ENCODE data around the gene CCDC69. TPM values are rescaled to one million over a fixed set of nuclear protein-coding genes. Genes with fewer than 3 reads are reported as not detected.

CCDC69 gene
- total RNA-seq, 1 donor from 2014 or later, result 101 TPM

GRCh38 chr5:151216781-151217180, 7.1 kb downstream of the CCDC69 start:
- Histone ChIP-seq H3K4me1 (peaks cover under 1 to 10% of the 10 kb centered on the region in 2 donors), H3K36me3 (no peaks in the 10 kb centered on the region), H3K4me3 (no peak overlapping the region), H3K27ac (no peak overlapping the region), H3K27me3 (no peaks in the 10 kb centered on the region), H3K9me3 (no peaks in the 10 kb centered on the region)
- intact Hi-C loops (cut with DNase I), result no loop called here
- DNase-seq (ENCODE audit: low spot score in 2 of 2), result no peak
- TF ChIP-seq, protein P1, sequence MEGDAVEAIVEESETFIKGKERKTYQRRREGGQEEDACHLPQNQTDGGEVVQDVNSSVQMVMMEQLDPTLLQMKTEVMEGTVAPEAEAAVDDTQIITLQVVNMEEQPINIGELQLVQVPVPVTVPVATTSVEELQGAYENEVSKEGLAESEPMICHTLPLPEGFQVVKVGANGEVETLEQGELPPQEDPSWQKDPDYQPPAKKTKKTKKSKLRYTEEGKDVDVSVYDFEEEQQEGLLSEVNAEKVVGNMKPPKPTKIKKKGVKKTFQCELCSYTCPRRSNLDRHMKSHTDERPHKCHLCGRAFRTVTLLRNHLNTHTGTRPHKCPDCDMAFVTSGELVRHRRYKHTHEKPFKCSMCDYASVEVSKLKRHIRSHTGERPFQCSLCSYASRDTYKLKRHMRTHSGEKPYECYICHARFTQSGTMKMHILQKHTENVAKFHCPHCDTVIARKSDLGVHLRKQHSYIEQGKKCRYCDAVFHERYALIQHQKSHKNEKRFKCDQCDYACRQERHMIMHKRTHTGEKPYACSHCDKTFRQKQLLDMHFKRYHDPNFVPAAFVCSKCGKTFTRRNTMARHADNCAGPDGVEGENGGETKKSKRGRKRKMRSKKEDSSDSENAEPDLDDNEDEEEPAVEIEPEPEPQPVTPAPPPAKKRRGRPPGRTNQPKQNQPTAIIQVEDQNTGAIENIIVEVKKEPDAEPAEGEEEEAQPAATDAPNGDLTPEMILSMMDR (IDR thresholded peaks at IDR 0.05), result no peak

GRCh38 chr5:151215546-151215880, 8.4 kb downstream of the CCDC69 start:
- Histone ChIP-seq H3K4me1 (peaks cover 0 to 6% of the 10 kb centered on the region in 2 donors), H3K27me3 (no peaks in the 10 kb centered on the region), H3K36me3 (no peaks in the 10 kb centered on the region), H3K4me3 (no peak overlapping the region), H3K27ac (no peak overlapping the region), H3K9me3 (no peaks in the 10 kb centered on the region)
- TF ChIP-seq, protein P1 (IDR thresholded peaks at IDR 0.05), result no peak
- DNase-seq (ENCODE audit: low spot score in 2 of 2), result no peak
- intact Hi-C loops (cut with DNase I), result no loop called here

GRCh38 chr5:151214614-151215545, 9.0 kb downstream of the CCDC69 start:
- Histone ChIP-seq H3K36me3 (no peaks in the 10 kb centered on the region), H3K9me3 (no peaks in the 10 kb centered on the region), H3K27ac (peak overlapping the region; percentile 10 to 51), H3K27me3 (no peaks in the 10 kb centered on the region), H3K4me1 (peaks cover 0 to 6% of the 10 kb centered on the region in 2 donors), H3K4me3 (no peak overlapping the region)
- TF ChIP-seq, protein P1 (IDR thresholded peaks at IDR 0.05), result no peak
- intact Hi-C loops (cut with DNase I), result no loop called here
- peak in 1 of 2 donors; percentile 64 for DNase-seq (ENCODE audit: low spot score in 2 of 2)

- Histone ChIP-seq H3K36me3 (no peaks in the 10 kb centered on the region), H3K27me3 (no peaks in the 10 kb centered on the region), H3K4me3 (no peak overlapping the region), H3K9me3 (no peaks in the 10 kb centered on the region), H3K4me1 (peaks cover 0 to 6% of the 10 kb centered on the region in 2 donors), H3K27ac (peak overlapping the region; percentile 25 to 51)
- TF ChIP-seq, protein P1 (IDR thresholded peaks at IDR 0.05), result no peak
- peak; percentile 55 to 85 for DNase-seq (ENCODE audit: low spot score in 2 of 2)
- intact Hi-C loops (cut with DNase I), result no loop called here
Measured at GRCh38 chr5:151213803-151214613, 9.9 kb downstream of the CCDC69 start.

GRCh38 chr5:151212406-151212798, 11.5 kb downstream of the CCDC69 start:
- Histone ChIP-seq H3K36me3 (no peaks in the 10 kb centered on the region), H3K4me1 (peaks cover 0 to 6% of the 10 kb centered on the region in 2 donors), H3K27me3 (no peaks in the 10 kb centered on the region), H3K27ac (peak overlapping the region in 1 of 2 donors; percentile 19), H3K4me3 (no peak overlapping the region), H3K9me3 (no peaks in the 10 kb centered on the region)
- TF ChIP-seq, protein P1 (IDR thresholded peaks at IDR 0.05), result no peak
- intact Hi-C loops (cut with DNase I), result no loop called here
- DNase-seq (ENCODE audit: low spot score in 2 of 2), result no peak
